Sigmoid colon (tissue), 7 donors: ENCODE measurements around the gene OVCA2. TPM values are rescaled to one million over a fixed set of nuclear protein-coding genes. Genes with fewer than 3 reads are reported as not detected.

Experiments used
- DNase-seq: peaks from one replicate; pipeline ENCODE4 v3.0.0-alpha.2; 2019
- H3K27ac ChIP-seq, 4 donors: fragments of 200-600 bp; sonication (generic); one replicate each; pipeline ENCODE4 v1.5.1; 2016 to 2019; ENCODE audit warnings: mild to moderate bottlenecking in 1 of 4
- H3K27me3 ChIP-seq, 3 donors: fragments of 200-600 bp; sonication (generic); one replicate each; pipeline ENCODE4 v1.5.1; 2019; ENCODE audit warnings: mild to moderate bottlenecking in 1 of 3
- H3K36me3 ChIP-seq, 4 donors: fragments of 200-600 bp; sonication (generic); one replicate each; pipeline ENCODE4 v1.5.1; 2016 to 2019
- H3K4me1 ChIP-seq, 4 donors: fragments of 200-600 bp; sonication (generic); one replicate each; pipeline ENCODE4 v1.5.1; 2017 to 2019
- H3K4me3 ChIP-seq, 4 donors: fragments of 200-600 bp; sonication (generic); one replicate each; pipeline ENCODE4 v1.5.1; 2017 to 2019; ENCODE audit warnings: mild to moderate bottlenecking in 2 of 4, moderate library complexity in 1 of 4
- H3K9me3 ChIP-seq, 4 donors: fragments of 200-600 bp in 3 of 4; sonication (generic) in 3 of 4; one replicate each; pipeline versions ENCODE4 v1.5.1 to v1.6.1; 2013 to 2019
- CTCF ChIP-seq, 4 experiments: fragments of 450-650 bp in 3 of 4; fragments of 200-600 bp in 1 of 4; IDR thresholded peaks; one replicate each; pipeline ENCODE4 v1.5.1; 2016 to 2019; ENCODE audit warnings: antibody characterized with exemption in 4 of 4, mild to moderate bottlenecking in 3 of 4, moderate library complexity in 2 of 4
- EP300 ChIP-seq, 4 donors: sonication (generic); formaldehyde crosslinking; IDR thresholded peaks; one replicate each; pipeline ENCODE4 v1.6.1; 2017; ENCODE audit warnings: antibody characterized with exemption in 4 of 4
- POLR2A ChIP-seq, 2 donors: fragments of 450-650 bp; IDR thresholded peaks; one replicate each; pipeline ENCODE4 v1.6.1; 2016; ENCODE audit warnings: antibody characterized with exemption in 2 of 2, mild to moderate bottlenecking in 2 of 2, moderate library complexity in 2 of 2
- POLR2AphosphoS5 ChIP-seq, 4 donors: sonication (generic); formaldehyde crosslinking; IDR thresholded peaks; one replicate each; pipeline ENCODE4 v1.6.1; 2017; ENCODE audit warnings: antibody characterized with exemption in 4 of 4
- WGBS, 2 donors: extraction: QIAGEN DNeasy Blood & Tissue Kit; methylation state at CpG; one replicate each; pipeline ENCODE4 v1.1.7; 2013; 5-methylcytosine and 5-hydroxymethylcytosine counted together
- intact Hi-C: fragments of 100-400 bp; cut with DNase I; formaldehyde crosslinking; loops from one replicate; pipeline ENCODE4 v1.15.1; 2023
- polyA plus RNA-seq, 3 donors: library from polyadenylated mRNA; stranded (reverse); fragments of 200-250 nt; gene quantifications; one replicate each; pipeline ENCODE4 v1.2.3, GENCODE V29; 2013
- total RNA-seq, 4 donors: library from RNA; depleted of rRNA; stranded (reverse); fragments of >200 nt; gene quantifications; one replicate each; pipeline ENCODE4 v1.1.0, GENCODE V29; 2016
- donor health status: healthy with polysubstance abuse.
- donor health status: Bipolar disorder and iron deficiency.
- donor health status: healthy.

Gene OVCA2
- total and polyA plus RNA-seq, 7 donors: 26.3 to 66.8 (median 43.0) TPM

- no peaks in the 10 kb centered on the region for H3K27me3 ChIP-seq
- intact Hi-C loops: loop anchor here (2.0 kb wide), 1 partner anchor 25 kb away; the partner anchor contains the start of gene RTN4RL1
- peaks cover 0 to 35% (median 29%) of the 10 kb centered on the region in 4 donors for H3K4me1 ChIP-seq
- H3K36me3 ChIP-seq: no peaks in the 10 kb centered on the region
- H3K27ac ChIP-seq: peak overlapping the region; percentile 73 to 90 (median 82)
- no peak overlapping the region for H3K4me3 ChIP-seq
- DNase-seq: peak; percentile 78
- WGBS, 2 donors: 19 to 40% methylated on average over 13 of the region's 13 CpGs
- TF ChIP-seq POLR2A (IDR thresholded peaks at IDR 0.05) (no peak), POLR2AphosphoS5 (IDR thresholded peaks at IDR 0.05) (peak in 1 of 4 donors; percentile 40), CTCF (IDR thresholded peaks at IDR 0.05) (no peak)
- no peaks in the 10 kb centered on the region for H3K9me3 ChIP-seq
These were observed 42.1 kb upstream of the OVCA2 start for GRCh38 chr17:1999557-2000251.

GRCh38 chr17:2002767-2003329 is 39.0 kb upstream of the OVCA2 start:
- Histone ChIP-seq H3K9me3 (no peaks in the 10 kb centered on the region), H3K4me1 (peaks cover 0 to 29% (median 24%) of the 10 kb centered on the region in 4 donors), H3K27me3 (no peaks in the 10 kb centered on the region), H3K36me3 (no peaks in the 10 kb centered on the region), H3K27ac (no peak overlapping the region), H3K4me3 (no peak overlapping the region)
- DNase-seq: no peak
- intact Hi-C loops: no loop called here
- 82 to 84% methylated on average over 16 of the region's 16 CpGs for WGBS, 2 donors
- TF ChIP-seq POLR2AphosphoS5 (IDR thresholded peaks at IDR 0.05): no peak
- no peak for TF ChIP-seq POLR2A (IDR thresholded peaks at IDR 0.05)
- no peak for TF ChIP-seq CTCF (IDR thresholded peaks at IDR 0.05)
- no peak for TF ChIP-seq EP300 (IDR thresholded peaks at IDR 0.05)

- intact Hi-C loops: no loop called here
- Histone ChIP-seq H3K27me3 (no peaks in the 10 kb centered on the region), H3K36me3 (no peaks in the 10 kb centered on the region), H3K4me3 (no peak overlapping the region), H3K4me1 (peaks cover 0 to 22% (median 17%) of the 10 kb centered on the region in 4 donors), H3K9me3 (no peaks in the 10 kb centered on the region), H3K27ac (no peak overlapping the region)
- no peak for DNase-seq
- TF ChIP-seq POLR2AphosphoS5 (IDR thresholded peaks at IDR 0.05) (no peak), EP300 (IDR thresholded peaks at IDR 0.05) (no peak), POLR2A (IDR thresholded peaks at IDR 0.05) (no peak), CTCF (IDR thresholded peaks at IDR 0.05) (no peak)
- 90 to 91% methylated on average over 13 of the region's 13 CpGs for WGBS, 2 donors
These were observed 38.3 kb upstream of the OVCA2 start for GRCh38 chr17:2003525-2003924.

GRCh38 chr17:2004435-2004952 is 37.3 kb upstream of the OVCA2 start:
- H3K36me3 ChIP-seq: no peaks in the 10 kb centered on the region

More at GRCh38 chr17:2004435-2004952, 37.3 kb upstream of the OVCA2 start:
- Histone ChIP-seq H3K4me3 (no peak overlapping the region), H3K9me3 (no peaks in the 10 kb centered on the region), H3K4me1 (peaks cover 0 to 12% (median 8%) of the 10 kb centered on the region in 4 donors), H3K27ac (no peak overlapping the region), H3K27me3 (no peaks in the 10 kb centered on the region)
- intact Hi-C loops: no loop called here
- DNase-seq: no peak
- WGBS, 2 donors: 84 to 90% methylated on average over 12 of the region's 12 CpGs
- no peak for TF ChIP-seq POLR2AphosphoS5 (IDR thresholded peaks at IDR 0.05)
- no peak for TF ChIP-seq POLR2A (IDR thresholded peaks at IDR 0.05)
- TF ChIP-seq EP300 (IDR thresholded peaks at IDR 0.05): no peak
- TF ChIP-seq CTCF (IDR thresholded peaks at IDR 0.05): no peak
